DOHH2 (cell line): ENCODE data around the gene CDC5L.

ENCODE experiments used
- EZH2phosphoT487 ChIP-seq: fragments of 200-600 bp; sonication (generic); IDR thresholded peaks from 2 replicates; pipeline ENCODE4 v1.6.1; 2017; ENCODE audit warnings: borderline replicate concordance, mild to moderate bottlenecking, antibody characterized with exemption, low read length, moderate library complexity, mixed read lengths
- TF ChIP-seq, protein P1 (sequence below): fragments of 200-600 bp; sonication (generic); IDR thresholded peaks from one replicate; pipeline ENCODE4 v1.5.1; 2014; ENCODE audit warnings: antibody characterized with exemption, mild to moderate bottlenecking, low read depth, low read length; ENCODE audit not compliant: poor library complexity, severe bottlenecking

DNA sequence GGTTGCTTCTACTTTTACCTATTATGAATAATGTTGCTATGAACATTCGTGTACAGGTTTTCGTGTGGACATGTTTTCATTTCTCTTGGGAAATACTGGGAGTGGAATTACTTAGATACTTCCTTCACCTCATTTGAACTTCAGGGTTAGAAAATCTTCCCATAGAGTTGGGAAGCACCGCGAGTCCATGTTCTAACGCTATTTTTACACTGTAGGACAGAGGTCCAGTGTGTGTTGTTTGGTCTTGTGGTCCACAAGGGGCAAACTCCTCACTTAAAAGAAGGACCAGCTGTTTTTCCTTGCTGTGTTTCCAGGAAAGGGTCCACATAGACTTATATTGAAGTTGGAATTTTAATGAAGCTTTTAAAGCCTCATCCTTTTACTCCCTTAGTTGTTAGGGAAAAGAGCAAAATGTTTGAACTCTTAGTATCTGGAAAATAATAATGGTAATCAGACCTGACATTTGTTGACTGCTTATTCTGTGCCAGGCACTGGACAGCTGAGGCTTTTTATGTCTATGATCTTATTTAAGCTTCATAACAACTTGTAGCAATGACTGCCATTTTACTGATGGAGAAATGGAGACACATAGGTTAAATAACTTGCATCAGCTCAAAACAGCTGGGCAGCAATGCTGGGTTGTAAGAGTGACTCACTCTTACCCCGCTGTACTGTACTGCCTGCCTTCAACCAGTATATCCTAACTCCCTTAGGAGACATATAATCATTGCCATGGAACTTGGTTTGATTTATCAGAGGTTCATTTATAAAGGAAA is 52.0 kb downstream of the CDC5L start:
- no peak for TF ChIP-seq EZH2phosphoT487
- TF ChIP-seq, protein P1, sequence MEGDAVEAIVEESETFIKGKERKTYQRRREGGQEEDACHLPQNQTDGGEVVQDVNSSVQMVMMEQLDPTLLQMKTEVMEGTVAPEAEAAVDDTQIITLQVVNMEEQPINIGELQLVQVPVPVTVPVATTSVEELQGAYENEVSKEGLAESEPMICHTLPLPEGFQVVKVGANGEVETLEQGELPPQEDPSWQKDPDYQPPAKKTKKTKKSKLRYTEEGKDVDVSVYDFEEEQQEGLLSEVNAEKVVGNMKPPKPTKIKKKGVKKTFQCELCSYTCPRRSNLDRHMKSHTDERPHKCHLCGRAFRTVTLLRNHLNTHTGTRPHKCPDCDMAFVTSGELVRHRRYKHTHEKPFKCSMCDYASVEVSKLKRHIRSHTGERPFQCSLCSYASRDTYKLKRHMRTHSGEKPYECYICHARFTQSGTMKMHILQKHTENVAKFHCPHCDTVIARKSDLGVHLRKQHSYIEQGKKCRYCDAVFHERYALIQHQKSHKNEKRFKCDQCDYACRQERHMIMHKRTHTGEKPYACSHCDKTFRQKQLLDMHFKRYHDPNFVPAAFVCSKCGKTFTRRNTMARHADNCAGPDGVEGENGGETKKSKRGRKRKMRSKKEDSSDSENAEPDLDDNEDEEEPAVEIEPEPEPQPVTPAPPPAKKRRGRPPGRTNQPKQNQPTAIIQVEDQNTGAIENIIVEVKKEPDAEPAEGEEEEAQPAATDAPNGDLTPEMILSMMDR = no peak
